ENCODE data around the gene OSCP1.
A peak's percentile ranks its signal among the peaks of the same experiment; 100 is the strongest.

OSCP1 gene

DNA sequence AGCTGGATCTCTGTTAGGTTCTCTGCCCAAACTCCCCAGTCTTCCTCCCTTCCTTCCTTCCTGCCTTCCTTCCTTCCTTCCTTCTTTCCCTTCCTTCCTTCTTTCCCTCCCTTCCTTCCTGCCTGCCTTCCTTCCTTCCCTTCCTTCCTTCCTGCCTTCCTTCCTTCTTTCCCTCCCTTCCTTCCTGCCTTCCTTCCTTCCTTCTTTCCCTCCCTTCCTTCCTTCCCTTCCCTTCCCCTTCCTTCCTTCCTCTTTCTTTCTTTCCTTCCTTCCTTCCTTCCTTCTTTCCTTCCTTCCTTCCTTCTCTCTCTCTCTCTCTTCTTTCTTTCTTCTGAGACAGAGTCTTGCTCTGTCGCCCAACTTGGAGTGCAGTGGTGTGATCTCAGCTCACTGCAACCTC is 43.8 kb downstream of the OSCP1 start:
- no peaks in the 10 kb centered on the region for H3K9me3 Mint-ChIP-seq
- peaks cover 7% of the 10 kb centered on the region for H3K4me1 Mint-ChIP-seq
- no peaks in the 10 kb centered on the region for H3K27me3 Mint-ChIP-seq
- no peak for DNase-seq
- ATAC-seq = no peak
- no peak overlapping the region for H3K4me3 Mint-ChIP-seq
- H3K27ac Mint-ChIP-seq = no peak overlapping the region

DNA sequence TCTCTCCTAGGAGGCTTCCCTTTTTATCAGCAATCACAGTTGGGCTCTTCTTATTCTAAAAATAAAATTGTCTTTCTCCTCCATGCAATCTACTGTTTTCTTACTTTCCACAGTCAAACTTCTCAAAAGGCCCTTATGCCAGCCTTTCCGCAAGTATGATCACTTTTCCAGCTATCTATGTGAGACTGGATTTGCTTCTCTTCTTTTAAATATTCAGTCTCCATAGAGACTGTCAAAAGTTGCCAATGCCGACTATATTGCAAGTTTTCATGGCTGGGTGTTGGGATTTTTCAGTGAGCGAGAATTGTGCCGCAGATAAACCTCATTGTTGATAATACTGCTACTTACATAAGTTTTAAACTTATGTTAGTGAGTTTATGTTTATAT is 47.8 kb downstream of the OSCP1 start:
- peak overlapping the region in 1 of 2 donors; percentile 30 for H3K4me3 Mint-ChIP-seq
- H3K27ac Mint-ChIP-seq = peak overlapping the region in 1 of 2 donors; percentile 72
- no peaks in the 10 kb centered on the region for H3K27me3 Mint-ChIP-seq
- DNase-seq (no peak), ATAC-seq (no peak)
- peaks cover 30% of the 10 kb centered on the region for H3K4me1 Mint-ChIP-seq
- no peaks in the 10 kb centered on the region for H3K9me3 Mint-ChIP-seq

DNA sequence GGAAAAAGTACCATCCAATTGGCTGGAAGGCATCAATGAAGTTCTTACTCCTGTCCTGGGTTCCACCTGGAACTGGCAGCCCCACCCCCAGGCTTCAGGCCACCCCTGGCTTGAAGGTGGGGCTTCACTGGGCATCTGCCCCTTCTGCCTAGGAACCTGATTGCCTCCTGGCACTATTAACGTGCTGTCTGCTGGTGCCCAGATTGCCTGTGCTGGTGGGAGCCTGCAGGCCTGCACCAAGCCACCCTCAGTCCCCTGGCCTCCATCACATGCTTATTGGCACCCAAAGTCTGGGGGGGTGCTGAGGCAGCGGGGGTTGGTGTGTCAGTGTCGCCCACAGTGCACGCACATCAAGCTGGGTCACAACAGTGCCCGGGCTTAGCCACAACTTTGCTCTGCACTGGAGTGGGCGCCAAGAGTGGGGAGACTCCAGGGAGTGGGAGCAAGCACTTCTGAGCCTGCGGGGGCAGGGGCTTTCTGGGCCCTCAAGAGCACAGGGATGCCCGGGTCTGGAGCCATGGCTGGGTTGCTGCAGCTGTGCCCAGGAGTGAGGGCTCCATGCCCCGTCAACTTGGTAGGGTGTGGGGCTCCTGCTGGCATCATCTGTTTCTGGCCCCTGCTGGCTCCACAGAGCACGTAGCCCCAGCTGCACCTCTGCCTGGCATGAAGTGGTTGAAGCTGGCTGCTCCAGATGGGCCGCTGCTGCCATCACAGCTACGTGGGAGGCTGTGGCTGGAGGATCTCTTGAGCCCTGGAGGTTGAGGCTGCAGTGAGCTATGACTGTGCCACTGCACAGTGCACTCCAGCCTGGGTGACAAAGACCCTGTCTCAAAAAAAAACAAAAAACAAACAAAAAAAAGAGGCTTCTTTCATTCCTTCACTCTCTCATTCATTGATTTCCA is 48.4 kb downstream of the OSCP1 start:
- H3K4me1 Mint-ChIP-seq = peaks cover 34% of the 10 kb centered on the region
- peak overlapping the region in 1 of 2 donors; percentile 97 for H3K27ac Mint-ChIP-seq
- ATAC-seq = no peak
- no peak for DNase-seq
- peak overlapping the region; percentile 83 to 86 for H3K4me3 Mint-ChIP-seq
- H3K27me3 Mint-ChIP-seq = no peaks in the 10 kb centered on the region
- no peaks in the 10 kb centered on the region for H3K9me3 Mint-ChIP-seq

DNA sequence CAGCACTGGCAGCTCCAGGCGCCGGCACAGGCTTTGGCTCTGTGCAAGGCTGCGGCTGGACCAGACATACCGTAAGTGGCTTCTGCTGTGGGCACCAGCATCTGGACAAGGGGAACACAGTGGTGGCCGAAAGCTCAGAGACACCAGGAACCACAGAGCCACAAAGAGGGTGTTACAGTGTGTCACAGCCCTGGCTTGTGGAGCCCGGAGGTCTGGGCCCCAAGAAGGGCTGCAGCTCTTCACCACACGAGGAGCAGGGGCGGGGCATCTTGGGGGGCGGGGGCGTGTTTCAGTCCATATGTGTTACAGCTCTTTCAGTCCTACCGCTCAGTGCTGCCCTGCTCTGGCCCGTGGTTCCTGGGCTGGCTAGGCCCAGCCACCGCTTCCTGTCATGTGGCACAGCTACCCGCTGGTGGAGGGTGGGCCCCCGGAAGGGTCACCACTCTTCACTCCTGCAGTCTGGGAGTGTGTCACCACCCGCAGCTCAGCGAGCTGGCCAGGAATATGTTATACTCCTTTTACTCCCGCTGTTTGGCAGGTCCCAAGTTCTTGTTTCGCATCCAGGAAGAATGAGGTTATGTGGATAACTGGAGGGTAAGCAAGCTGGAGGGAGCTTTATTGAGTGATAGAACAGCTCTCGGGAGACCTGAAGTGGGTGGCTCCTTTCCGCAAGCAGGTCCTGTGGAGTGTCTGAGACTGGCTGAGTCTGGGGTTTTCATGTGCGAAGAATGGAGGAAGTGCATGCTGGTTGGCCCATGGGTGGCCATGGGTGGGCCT is 49.2 kb downstream of the OSCP1 start:
- H3K9me3 Mint-ChIP-seq = no peaks in the 10 kb centered on the region
- peaks cover 43% of the 10 kb centered on the region for H3K4me1 Mint-ChIP-seq
- DNase-seq (peak; percentile 56 to 77), ATAC-seq (peak; percentile 82)
- H3K4me3 Mint-ChIP-seq = peak overlapping the region; percentile 83 to 86
- H3K27ac Mint-ChIP-seq = peak overlapping the region; percentile 90 to 97
- no peaks in the 10 kb centered on the region for H3K27me3 Mint-ChIP-seq

DNA sequence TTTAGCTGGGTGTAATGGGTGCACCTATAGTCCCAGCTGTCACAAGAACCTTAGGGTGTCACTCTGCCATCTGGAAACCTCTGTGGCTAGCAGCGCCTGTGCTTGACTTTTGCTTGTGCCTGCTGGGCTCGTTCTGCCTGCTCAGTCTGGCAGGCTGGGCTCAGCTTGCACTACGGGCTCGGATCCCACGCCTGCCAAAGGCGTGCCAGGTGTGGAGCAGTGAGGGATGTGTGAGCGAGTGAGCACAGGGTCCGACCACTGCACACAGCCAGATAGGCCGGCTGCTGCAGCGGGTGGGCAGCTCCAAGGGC is 49.8 kb downstream of the OSCP1 start:
- H3K4me1 Mint-ChIP-seq = peaks cover 48% of the 10 kb centered on the region
- H3K9me3 Mint-ChIP-seq = no peaks in the 10 kb centered on the region
- DNase-seq = no peak
- ATAC-seq = no peak
- H3K27me3 Mint-ChIP-seq = no peaks in the 10 kb centered on the region
- peak overlapping the region; percentile 83 to 86 for H3K4me3 Mint-ChIP-seq
- H3K27ac Mint-ChIP-seq = peak overlapping the region; percentile 50 to 78

DNA sequence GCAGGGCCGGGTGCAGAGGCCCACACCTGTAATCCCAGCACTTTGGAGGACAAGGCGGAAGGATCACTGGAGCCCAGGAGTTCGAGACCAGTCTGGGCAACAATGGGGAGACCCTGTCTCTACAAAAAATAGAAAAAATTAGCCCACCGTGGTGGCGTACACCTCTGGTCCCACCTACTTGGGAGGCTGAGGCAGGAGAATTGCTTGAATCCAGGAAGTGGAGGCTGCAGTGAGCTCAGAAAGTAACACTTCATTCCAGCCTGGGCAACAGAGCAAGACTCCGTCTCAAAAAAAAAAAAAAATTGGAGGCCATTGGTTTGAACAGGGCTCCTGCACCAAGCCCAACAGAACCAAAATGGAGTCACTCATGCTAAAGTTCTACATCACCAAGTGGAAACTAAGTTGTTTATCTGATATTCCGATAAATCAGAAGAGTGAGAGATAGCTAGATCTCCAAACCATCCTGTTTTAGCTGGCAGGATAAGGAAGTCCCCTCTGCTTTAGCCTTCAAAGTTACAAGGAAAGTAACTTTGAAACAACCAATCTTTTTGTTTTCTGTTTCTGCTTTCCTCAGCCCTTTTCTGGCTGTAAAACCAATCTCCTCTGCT is 51.8 kb downstream of the OSCP1 start:
- H3K4me1 Mint-ChIP-seq = peaks cover 58% of the 10 kb centered on the region
- H3K9me3 Mint-ChIP-seq = no peaks in the 10 kb centered on the region
- no peaks in the 10 kb centered on the region for H3K27me3 Mint-ChIP-seq
- H3K27ac Mint-ChIP-seq = peak overlapping the region; percentile 35 to 99
- no peak for ATAC-seq
- peak overlapping the region; percentile 92 to 95 for H3K4me3 Mint-ChIP-seq
- DNase-seq = no peak

DNA sequence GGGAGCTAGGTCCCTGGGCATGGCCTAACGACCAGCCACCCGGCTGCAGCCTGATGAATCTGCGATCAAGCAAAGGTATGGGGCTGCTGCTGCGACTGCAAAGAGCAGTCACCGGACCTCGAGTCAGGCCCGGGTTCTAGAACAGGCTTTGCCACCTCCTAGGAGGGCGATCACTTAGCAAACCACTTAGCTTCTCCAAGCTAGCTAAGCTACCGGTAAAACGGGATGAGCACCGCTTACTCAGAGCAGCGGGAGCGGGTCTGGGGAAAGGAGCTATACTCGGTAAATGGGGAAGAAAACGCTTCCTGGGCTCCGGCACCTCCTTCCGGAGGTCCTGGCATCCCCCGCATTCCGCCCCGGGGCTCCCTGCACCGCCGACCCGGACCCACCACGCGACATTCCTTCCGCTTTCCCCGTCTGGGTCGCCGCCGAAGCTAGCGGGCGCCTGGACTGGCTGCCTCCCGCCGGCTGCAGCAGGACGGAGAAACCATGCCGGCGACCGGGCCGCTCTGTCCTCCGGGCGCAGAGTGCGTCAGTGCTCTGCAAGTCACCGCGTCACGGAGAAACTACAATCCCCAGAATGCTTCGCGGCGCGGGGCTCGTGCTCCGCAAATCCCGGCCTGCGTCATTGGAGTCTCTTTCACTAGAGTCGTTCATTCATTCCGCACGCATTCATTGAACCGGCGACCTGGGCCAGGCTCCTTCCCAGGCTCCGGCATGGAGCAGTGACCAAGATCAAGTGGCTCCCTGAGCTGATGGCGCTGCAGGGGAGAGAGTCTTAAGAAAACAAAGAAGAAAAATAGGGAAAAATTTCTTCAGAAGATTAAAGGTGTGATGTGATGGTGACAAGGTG is 52.6 kb downstream of the OSCP1 start, which contains the start of gene LSM10:
Gene LSM10 (minus strand): TSS at position 531 of the 853 bp plus-strand sequence. CDS start 3,779 bp downstream, outside the sequence.
- peak within 1 kb of the TSS; percentile 92 to 95 for H3K4me3 Mint-ChIP-seq
- no peaks in the 10 kb centered on the region for H3K27me3 Mint-ChIP-seq
- peak within 1 kb of the TSS; percentile 99 for H3K27ac Mint-ChIP-seq
- H3K9me3 Mint-ChIP-seq = no peaks in the 10 kb centered on the region
- peaks cover 58% of the 10 kb centered on the region for H3K4me1 Mint-ChIP-seq
- ATAC-seq (peak; percentile 89), DNase-seq (peak; percentile 84 to 88)

DNA sequence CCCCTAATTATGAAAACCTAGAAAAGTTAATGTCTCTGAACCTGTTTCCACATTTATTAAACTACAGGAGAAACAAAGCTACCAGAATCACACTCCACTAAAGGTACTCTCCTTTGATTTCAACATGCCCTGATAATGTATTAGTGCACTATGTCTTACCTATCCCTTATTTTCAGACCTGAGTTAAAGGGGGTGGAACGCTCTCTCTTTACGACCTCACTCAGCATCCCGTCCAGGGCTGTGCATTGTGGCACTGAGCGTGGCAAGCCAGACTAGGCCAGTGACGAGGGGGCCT is 53.2 kb downstream of the OSCP1 start:
- Mint-ChIP-seq H3K27me3 (no peaks in the 10 kb centered on the region), H3K9me3 (no peaks in the 10 kb centered on the region), H3K4me1 (peaks cover 58% of the 10 kb centered on the region), H3K27ac (peak overlapping the region; percentile 99), H3K4me3 (peak overlapping the region; percentile 92 to 95)
- DNase-seq = no peak
- ATAC-seq = peak; percentile 66

DNA sequence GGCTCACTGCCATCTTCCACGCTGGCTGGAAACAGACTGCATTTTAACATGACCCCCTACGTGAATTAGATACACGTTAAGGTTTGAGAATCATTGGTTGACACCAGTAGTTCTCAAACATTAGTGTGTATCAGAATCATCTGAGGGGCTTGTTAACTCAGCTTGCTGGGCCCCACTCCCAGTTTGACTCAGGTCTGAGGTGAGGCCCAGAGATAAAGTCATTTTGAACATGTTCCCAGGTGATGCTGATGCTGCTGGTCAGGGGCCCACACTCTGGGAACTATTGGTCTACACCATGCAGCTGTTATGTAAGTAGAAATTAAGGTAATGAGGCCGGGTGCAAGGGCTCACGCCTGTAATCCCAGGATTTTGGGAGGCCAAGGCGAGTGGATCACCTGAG is 53.9 kb downstream of the OSCP1 start:
- no peaks in the 10 kb centered on the region for H3K27me3 Mint-ChIP-seq

DNA sequence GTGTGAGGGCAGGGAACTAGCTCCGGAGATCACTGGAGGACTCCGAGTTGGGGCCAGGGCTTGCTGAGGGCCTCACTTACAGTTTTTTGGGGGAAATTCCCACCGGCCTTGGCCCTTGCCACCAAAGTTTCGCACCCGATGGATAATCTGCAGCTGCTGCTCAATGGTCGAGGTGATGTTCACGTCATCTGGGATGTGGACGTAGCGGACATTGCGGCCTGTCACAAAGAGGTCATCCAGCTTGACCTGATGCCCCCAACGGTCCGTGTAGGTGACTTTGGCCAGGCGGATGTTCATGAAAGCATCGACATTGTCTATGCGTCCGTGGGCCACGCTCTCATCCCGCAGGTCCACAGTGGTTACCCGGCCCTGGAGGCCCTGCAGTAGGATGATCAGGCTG is 56.6 kb downstream of the OSCP1 start:
- no peaks in the 10 kb centered on the region for H3K27me3 Mint-ChIP-seq
- DNase-seq (no peak), ATAC-seq (no peak)
- H3K27ac Mint-ChIP-seq = no peak overlapping the region
- H3K9me3 Mint-ChIP-seq = no peaks in the 10 kb centered on the region
- H3K4me3 Mint-ChIP-seq = no peak overlapping the region
- H3K4me1 Mint-ChIP-seq = peaks cover 49% of the 10 kb centered on the region

More for the DNA sequence above, 53.9 kb downstream of the OSCP1 start:
- peaks cover 53% of the 10 kb centered on the region for H3K4me1 Mint-ChIP-seq
- peak in 1 of 2 donors; percentile 39 for DNase-seq
- H3K9me3 Mint-ChIP-seq = no peaks in the 10 kb centered on the region
- H3K4me3 Mint-ChIP-seq = peak overlapping the region; percentile 92 to 95
- ATAC-seq = peak; percentile 19
- peak overlapping the region; percentile 67 to 69 for H3K27ac Mint-ChIP-seq

DNA sequence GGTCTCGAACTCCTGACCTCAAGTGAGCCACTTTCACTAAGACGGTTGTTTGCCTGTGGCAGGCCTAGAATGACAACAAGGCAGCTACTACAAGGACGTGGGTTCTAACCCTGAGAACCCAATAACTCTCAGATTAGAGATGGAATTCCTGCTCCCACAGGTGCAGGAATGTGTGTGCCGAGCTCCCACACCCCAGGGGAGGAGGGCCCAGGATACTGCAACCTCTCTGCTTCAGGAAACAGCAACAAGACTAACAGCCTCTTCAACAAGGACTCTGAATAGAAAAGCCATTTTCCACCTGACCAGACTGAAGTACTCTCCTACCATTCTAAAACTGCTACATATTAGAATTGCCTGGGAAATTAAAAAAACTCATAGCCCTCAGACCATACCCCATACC is 57.4 kb downstream of the OSCP1 start:
- ATAC-seq = no peak
- DNase-seq = no peak
- H3K27ac Mint-ChIP-seq = no peak overlapping the region
- H3K4me3 Mint-ChIP-seq = no peak overlapping the region
- H3K4me1 Mint-ChIP-seq = peaks cover 45% of the 10 kb centered on the region
- no peaks in the 10 kb centered on the region for H3K9me3 Mint-ChIP-seq
- H3K27me3 Mint-ChIP-seq = no peaks in the 10 kb centered on the region

DNA sequence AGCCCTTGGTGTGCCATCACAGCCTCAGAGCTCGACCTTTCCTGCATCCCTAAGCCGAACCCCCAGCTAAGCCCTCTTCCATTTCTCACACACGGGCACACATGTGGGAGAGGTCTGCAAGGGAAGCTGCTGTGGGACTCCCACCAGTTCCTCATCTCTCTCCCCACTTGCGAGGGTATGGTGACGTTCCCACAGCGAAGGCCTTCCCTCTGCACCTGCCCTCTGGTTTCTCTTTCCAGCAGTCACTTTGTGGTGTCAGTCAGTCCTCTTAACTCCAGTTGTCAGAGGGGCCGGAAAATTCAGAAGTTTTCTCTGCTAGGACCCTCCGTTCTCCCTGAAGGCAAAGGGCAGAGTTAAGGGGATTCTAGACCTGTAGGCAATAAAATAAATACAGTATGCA is 59.0 kb downstream of the OSCP1 start:
- DNase-seq = no peak
- Mint-ChIP-seq H3K27ac (peak overlapping the region; percentile 38 to 46), H3K27me3 (no peaks in the 10 kb centered on the region), H3K4me3 (no peak overlapping the region), H3K4me1 (peaks cover 49% of the 10 kb centered on the region), H3K9me3 (no peaks in the 10 kb centered on the region)
- no peak for ATAC-seq

DNA sequence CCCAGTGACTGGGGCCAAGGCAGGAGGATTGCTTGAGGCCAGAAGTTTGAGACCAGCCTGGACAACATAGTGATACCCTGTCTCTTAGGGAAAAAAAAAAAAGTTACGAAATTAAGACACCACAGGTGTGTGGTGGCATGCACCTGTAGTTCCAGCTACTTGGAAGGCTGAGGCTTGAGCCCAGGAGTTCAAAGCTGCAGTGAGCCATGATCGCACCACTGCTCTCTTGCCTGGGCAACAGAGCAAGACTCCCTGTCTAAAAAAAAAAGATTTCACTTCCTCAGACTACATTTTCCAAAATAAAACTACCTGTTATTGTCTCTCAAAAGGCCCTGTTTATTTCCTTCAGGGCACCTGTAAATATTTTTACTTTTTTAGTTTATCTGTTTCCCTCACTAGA is 59.8 kb downstream of the OSCP1 start:
- Mint-ChIP-seq H3K27me3 (no peaks in the 10 kb centered on the region), H3K27ac (peak overlapping the region; percentile 27), H3K4me1 (peaks cover 45% of the 10 kb centered on the region), H3K4me3 (no peak overlapping the region), H3K9me3 (no peaks in the 10 kb centered on the region)
- ATAC-seq (no peak), DNase-seq (no peak)

DNA sequence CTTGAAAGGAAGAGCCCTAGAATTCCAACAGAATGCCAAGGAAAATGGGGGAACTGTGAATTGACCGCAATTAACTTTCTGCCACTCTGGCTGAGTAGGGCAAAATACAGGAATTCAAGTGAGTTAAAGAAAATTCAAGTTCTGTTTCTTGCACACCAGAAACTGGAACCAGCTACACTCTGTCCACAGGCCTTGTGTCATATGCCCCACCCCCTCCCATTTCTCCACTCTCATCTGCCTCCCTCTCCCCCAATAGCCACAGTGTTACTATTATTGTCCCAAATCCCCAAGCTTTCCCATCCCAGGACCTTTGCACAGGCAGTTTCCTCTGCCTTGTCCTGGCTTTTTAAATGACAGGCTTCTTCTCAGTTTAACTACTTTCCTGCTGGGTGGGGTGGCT is 60.3 kb downstream of the OSCP1 start:
- no peak overlapping the region for H3K4me3 Mint-ChIP-seq
- DNase-seq (no peak), ATAC-seq (no peak)
- peak overlapping the region; percentile 27 to 42 for H3K27ac Mint-ChIP-seq
- H3K4me1 Mint-ChIP-seq = peaks cover 43% of the 10 kb centered on the region
- H3K9me3 Mint-ChIP-seq = no peaks in the 10 kb centered on the region
- no peaks in the 10 kb centered on the region for H3K27me3 Mint-ChIP-seq

DNA sequence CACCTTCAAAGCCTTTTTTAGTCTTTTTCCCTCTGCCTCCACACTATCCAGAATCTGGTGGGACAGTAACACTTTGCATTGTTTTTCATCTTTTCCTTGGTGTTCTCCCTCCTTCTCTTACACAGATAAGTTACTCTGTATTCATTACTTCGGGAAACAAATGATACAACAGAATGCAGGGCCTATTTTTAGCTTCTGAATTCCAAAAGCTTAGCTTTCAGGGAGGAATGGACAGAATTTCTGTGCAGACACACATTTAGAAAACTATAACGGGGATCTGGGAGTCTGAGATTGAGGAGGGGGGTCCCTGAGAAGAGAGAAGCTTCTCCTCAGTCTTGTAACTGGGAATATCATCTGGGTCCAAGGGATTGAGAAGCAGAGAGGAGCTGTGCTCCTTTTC is 61.0 kb downstream of the OSCP1 start:
- H3K27me3 Mint-ChIP-seq = no peaks in the 10 kb centered on the region
- H3K9me3 Mint-ChIP-seq = no peaks in the 10 kb centered on the region
- no peak for DNase-seq
- H3K4me1 Mint-ChIP-seq = peaks cover 43% of the 10 kb centered on the region
- ATAC-seq = no peak
- no peak overlapping the region for H3K4me3 Mint-ChIP-seq
- H3K27ac Mint-ChIP-seq = peak overlapping the region in 1 of 2 donors; percentile 2

All from stimulated activated naive CD8-positive, alpha-beta T cell treated with anti-CD3 and anti-CD28 coated beads, Interleukin-15, amount 100 ng/mL, for 72 hours (primary cell).